Loucy (cell line): Measurements from ENCODE around the gene KRT82.

Source experiments
- H2AFZ ChIP-seq: fragments of 200-600 bp; sonication (generic); 2 replicates; pipeline ENCODE4 v1.6.0; 2016; ENCODE audit warnings: antibody characterized with exemption, mild to moderate bottlenecking, low read length, moderate library complexity
- H3F3A ChIP-seq: fragments of 200-600 bp; 2 replicates; pipeline ENCODE4 v1.6.0; 2016; ENCODE audit warnings: antibody characterized with exemption, low read depth, mild to moderate bottlenecking
- H3K27me3 ChIP-seq: fragments of 200-600 bp; sonication (generic); 2 replicates; pipeline ENCODE4 v1.6.1; 2014; ENCODE audit warnings: low read length, mild to moderate bottlenecking; ENCODE audit not compliant: insufficient read depth, poor library complexity, severe bottlenecking
- H3K36me3 ChIP-seq: fragments of 200-600 bp; sonication (generic); 2 replicates; pipeline ENCODE4 v1.6.1; 2016; ENCODE audit warnings: low read length; ENCODE audit not compliant: insufficient read depth
- H3K4me1 ChIP-seq: fragments of 200-600 bp; sonication (generic); 2 replicates; pipeline ENCODE4 v1.5.1; 2014; ENCODE audit warnings: low read length, mild to moderate bottlenecking; ENCODE audit not compliant: insufficient read depth, poor library complexity, severe bottlenecking
- H3K4me2 ChIP-seq: fragments of 200-600 bp; sonication (generic); 2 replicates; pipeline ENCODE4 v1.6.0; 2014; ENCODE audit warnings: antibody characterized with exemption, low read length, low read depth, mild to moderate bottlenecking; ENCODE audit not compliant: poor library complexity, severe bottlenecking
- H3K4me3 ChIP-seq: fragments of 200-600 bp; sonication (generic); 2 replicates; pipeline ENCODE4 v1.5.1; 2014; ENCODE audit warnings: low read length, mild to moderate bottlenecking, mixed read lengths; ENCODE audit not compliant: poor library complexity, severe bottlenecking
- H3K79me2 ChIP-seq: fragments of 200-600 bp; sonication (generic); 2 replicates; pipeline ENCODE4 v1.6.1; 2014; ENCODE audit warnings: low read length; ENCODE audit not compliant: insufficient read depth
- H3K9ac ChIP-seq: fragments of 200-600 bp; sonication (generic); 2 replicates; pipeline ENCODE4 v1.6.0; 2014; ENCODE audit warnings: mild to moderate bottlenecking, low read depth, low read length, moderate library complexity; ENCODE audit not compliant: poor library complexity, severe bottlenecking
- H3K9me2 ChIP-seq: fragments of 200-600 bp; sonication (generic); replicated peaks from 2 replicates; pipeline ENCODE4 v1.6.1; 2016; ENCODE audit warnings: low read depth, low read length, mixed read lengths
- H3K9me3 ChIP-seq: fragments of 200-600 bp; sonication (generic); 2 replicates; pipeline ENCODE4 v1.6.1; 2014; ENCODE audit warnings: mild to moderate bottlenecking, antibody characterized with exemption, low read length, low read depth; ENCODE audit not compliant: insufficient read depth
- H4K20me1 ChIP-seq: fragments of 200-600 bp; sonication (generic); 2 replicates; pipeline ENCODE4 v1.6.0; 2014; ENCODE audit warnings: antibody characterized with exemption, low read length, mild to moderate bottlenecking; ENCODE audit not compliant: insufficient read depth, poor library complexity, severe bottlenecking
- CTCF ChIP-seq: fragments of 200-600 bp; sonication (generic); conservative IDR thresholded peaks from 2 replicates; pipeline ENCODE4 v1.5.1; 2014; ENCODE audit warnings: mild to moderate bottlenecking, antibody characterized with exemption, low read length
- EZH2phosphoT487 ChIP-seq: fragments of 200-600 bp; IDR thresholded peaks from 2 replicates; pipeline ENCODE4 v1.6.1; 2018; ENCODE audit warnings: antibody characterized with exemption, mild to moderate bottlenecking, moderate library complexity, borderline replicate concordance

Gene KRT82

GRCh38 chr12:52344111-52344510 lies 62.0 kb downstream of the KRT82 start:
- Histone ChIP-seq H3K9ac (no peak overlapping the region), H3K36me3 (no peaks in the 10 kb centered on the region), H3K9me2 (no peaks in the 10 kb centered on the region), H3F3A (no peaks in the 10 kb centered on the region), H3K27me3 (no peaks in the 10 kb centered on the region), H3K9me3 (no peaks in the 10 kb centered on the region), H3K4me1 (peaks cover 18% of the 10 kb centered on the region), H3K79me2 (no peaks in the 10 kb centered on the region), H3K4me3 (no peak overlapping the region), H4K20me1 (no peaks in the 10 kb centered on the region), H2AFZ (no peak overlapping the region), H3K4me2 (no peak overlapping the region)
- TF ChIP-seq CTCF, result no peak; the same call in 1 of the 2 replicates
- no peak for TF ChIP-seq EZH2phosphoT487
